Neural cell (in vitro differentiated cells): ENCODE measurements around the gene NDC1. TPM values are rescaled to one million over a fixed set of nuclear protein-coding genes. Genes with fewer than 3 reads are reported as not detected.

Experiments used
- H2AFZ ChIP-seq: fragments of 200-600, 300-800 bp; sonication (generic), shearing (Covaris generic); 2 replicates; pipeline ENCODE4 v1.6.0; 2014; ENCODE audit warnings: low read depth, mild to moderate bottlenecking, antibody characterized with exemption, low read length, moderate library complexity
- H3F3A ChIP-seq: fragments of 200-600 bp; shearing (Covaris generic); 2 replicates; pipeline ENCODE4 v1.6.1; 2016; ENCODE audit warnings: mild to moderate bottlenecking, moderate library complexity, mixed read lengths, antibody characterized with exemption, low read length; ENCODE audit not compliant: insufficient read depth, poor library complexity, severe bottlenecking
- H3K27ac ChIP-seq: fragments of 200-600, 300-800 bp; sonication (generic), shearing (Covaris generic); 2 replicates; pipeline ENCODE4 v1.5.1; 2014; ENCODE audit warnings: mild to moderate bottlenecking, low read length, moderate library complexity
- H3K27me3 ChIP-seq: fragments of 300-800, 200-600 bp; sonication (generic), shearing (Covaris generic); 2 replicates; pipeline ENCODE4 v1.6.0; 2014; ENCODE audit warnings: mild to moderate bottlenecking, low read depth, low read length, moderate library complexity; ENCODE audit not compliant: insufficient read depth
- H3K36me3 ChIP-seq: fragments of 300-800, 200-600 bp; sonication (generic), shearing (Covaris generic); 2 replicates; pipeline ENCODE4 v1.5.1; 2014; ENCODE audit warnings: mild to moderate bottlenecking, antibody characterized with exemption, low read length, moderate library complexity; ENCODE audit not compliant: insufficient read depth
- H3K4me2 ChIP-seq: fragments of 300-800, 200-600 bp; sonication (generic), shearing (Covaris generic); 2 replicates; pipeline ENCODE4 v1.6.0; 2014; ENCODE audit warnings: mild to moderate bottlenecking, low read length
- H3K4me3 ChIP-seq: fragments of 300-800, 200-600 bp; sonication (generic), shearing (Covaris generic); 2 replicates; pipeline ENCODE4 v1.5.1; 2014; ENCODE audit warnings: mild to moderate bottlenecking, low read length, moderate library complexity
- H3K79me2 ChIP-seq: fragments of 200-600 bp; shearing (Covaris generic); replicated peaks from 2 replicates; pipeline ENCODE4 v1.6.0; 2014; ENCODE audit warnings: mild to moderate bottlenecking, low read length, moderate library complexity; ENCODE audit not compliant: insufficient read depth
- H3K9ac ChIP-seq: fragments of 300-800, 200-600 bp; sonication (generic), shearing (Covaris generic); 2 replicates; pipeline ENCODE4 v1.6.1; 2016; ENCODE audit warnings: mild to moderate bottlenecking, low read length, mixed read lengths
- H3K9me2 ChIP-seq: fragments of 200-600 bp; shearing (Covaris generic); 2 replicates; pipeline ENCODE4 v1.6.1; 2016; ENCODE audit warnings: mild to moderate bottlenecking, low read length, mixed read lengths; ENCODE audit not compliant: insufficient read depth
- H3K9me3 ChIP-seq: fragments of 200-600, 300-800 bp; sonication (generic), shearing (Covaris generic); 2 replicates; pipeline ENCODE4 v1.6.1; 2016; ENCODE audit warnings: mild to moderate bottlenecking, mixed run types, low read length, moderate library complexity, mixed read lengths
- H4K20me1 ChIP-seq: fragments of 200-600 bp; shearing (Covaris generic); 2 replicates; pipeline ENCODE4 v1.6.1; 2016; ENCODE audit warnings: mild to moderate bottlenecking, mixed run types; ENCODE audit not compliant: insufficient read depth
- CTCF ChIP-seq: fragments of 450-650 bp; IDR thresholded peaks from 2 replicates; pipeline ENCODE4 v1.5.1; 2014; ENCODE audit warnings: antibody characterized with exemption, mild to moderate bottlenecking, moderate library complexity; ENCODE audit not compliant: poor library complexity, severe bottlenecking
- EP300 ChIP-seq: fragments of 450-650 bp; conservative IDR thresholded peaks from 2 replicates; pipeline ENCODE4 v1.6.1; 2014; ENCODE audit warnings: antibody characterized with exemption, mild to moderate bottlenecking, moderate library complexity; ENCODE audit not compliant: poor library complexity, severe bottlenecking
- MXI1 ChIP-seq: fragments of 450-650 bp; conservative IDR thresholded peaks from 2 replicates; pipeline ENCODE4 v1.6.1; 2014; ENCODE audit warnings: antibody characterized with exemption, mild to moderate bottlenecking; ENCODE audit not compliant: poor library complexity, severe bottlenecking
- RAD21 ChIP-seq: fragments of 450-650 bp; conservative IDR thresholded peaks from 2 replicates; pipeline ENCODE4 v1.6.1; 2014; ENCODE audit warnings: antibody characterized with exemption, mild to moderate bottlenecking, moderate library complexity
- TAF1 ChIP-seq: IDR thresholded peaks from 2 replicates; pipeline ENCODE4 v1.6.1; 2012; ENCODE audit warnings: low read depth
- polyA plus RNA-seq: library from polyadenylated mRNA; depleted of rRNA; stranded (reverse); fragments of >200 nt; gene quantifications from 2 replicates; pipeline ENCODE4 v1.2.3, GENCODE V29; 2014

The NDC1 gene
- polyA plus RNA-seq, 1 donor from 2014 or later = 18.0 TPM

- Histone ChIP-seq H2AFZ (no peak within 1 kb of the TSS), H3K27me3 (peaks cover 62% of the 10 kb centered on the region), H3K27ac (no peak within 1 kb of the TSS), H3K4me2 (peak within 1 kb of the TSS; percentile 68), H4K20me1 (no peaks in the 10 kb centered on the region), H3K9me3 (no peaks in the 10 kb centered on the region), H3K36me3 (no peaks in the 10 kb centered on the region), H3K9me2 (no peaks in the 10 kb centered on the region), H3K79me2 (no peaks in the 10 kb centered on the region), H3K9ac (peak within 1 kb of the TSS; percentile 40), H3F3A (no peaks in the 10 kb centered on the region), H3K4me3 (peak within 1 kb of the TSS; percentile 83)
- no peak for TF ChIP-seq RAD21
- peak; percentile 23 for TF ChIP-seq CTCF
These were observed 98.9 kb downstream of the NDC1 start, which contains the start of gene GLIS1 for GRCh38 chr1:53739109-53739681. TSS of gene GLIS1 (minus strand) at chr1:53739164. CDS start at chr1:53738064, 1,100 bp downstream.

GRCh38 chr1:53738205-53739108, 99.6 kb downstream of the NDC1 start:
- no peak overlapping the region for H3K27ac ChIP-seq
- TF ChIP-seq RAD21 (no peak), MXI1 (peak; percentile 23)

GRCh38 chr1:53737648-53738204, 100.4 kb downstream of the NDC1 start:
- Histone ChIP-seq H2AFZ (no peak overlapping the region), H3K27me3 (peaks cover 65% of the 10 kb centered on the region), H3K36me3 (no peaks in the 10 kb centered on the region), H3K4me3 (peak overlapping the region; percentile 83), H3K4me2 (no peak overlapping the region), H3K9ac (no peak overlapping the region), H3K9me2 (no peaks in the 10 kb centered on the region), H3K27ac (no peak overlapping the region), H3F3A (no peaks in the 10 kb centered on the region), H4K20me1 (no peaks in the 10 kb centered on the region), H3K79me2 (no peaks in the 10 kb centered on the region), H3K9me3 (no peaks in the 10 kb centered on the region)
- TF ChIP-seq RAD21 (no peak), CTCF (no peak), TAF1 (no peak), EP300 (no peak)

More at GRCh38 chr1:53738205-53739108, 99.6 kb downstream of the NDC1 start:
- H3K4me2 ChIP-seq = peak overlapping the region; percentile 68
- H3K27me3 ChIP-seq = peaks cover 65% of the 10 kb centered on the region
- H2AFZ ChIP-seq = no peak overlapping the region
- H3K9me2 ChIP-seq = no peaks in the 10 kb centered on the region
- no peaks in the 10 kb centered on the region for H3K79me2 ChIP-seq
- no peaks in the 10 kb centered on the region for H3K9me3 ChIP-seq
- no peaks in the 10 kb centered on the region for H3F3A ChIP-seq
- H3K9ac ChIP-seq = peak overlapping the region; percentile 40
- no peaks in the 10 kb centered on the region for H4K20me1 ChIP-seq
- H3K4me3 ChIP-seq = peak overlapping the region; percentile 83
- H3K36me3 ChIP-seq = no peaks in the 10 kb centered on the region
